ENCODE data around the gene CFAP92.

GRCh38 chr3:128935922-128936321 lies 58.0 kb downstream of the CFAP92 start:
- TF ChIP-seq CTCF (conservative IDR thresholded peaks at IDR 0.05 in 1 of 2, IDR thresholded peaks at IDR 0.05 in 1 of 2; ENCODE audit: extremely low read depth in 1 of 2, insufficient read depth in 1 of 2, low read depth in 1 of 2, low read length in 2 of 2) (no peak), EZH2 (IDR thresholded peaks at IDR 0.05; ENCODE audit: borderline replicate concordance, low read length) (no peak)

All from mammary epithelial cell (primary cell).